GM11168 (cell line): ENCODE data around the gene IGF2BP2.
"Not testable (repeated sequence)": the region's sequence is repeated elsewhere in the genome, so short reads cannot be mapped to it uniquely, and the experiment has no call there.

Experiments
- in situ Hi-C: fragments of 300-500 bp; cut with MboI; formaldehyde crosslinking; loops from one replicate; pipeline ENCODE4 v1.12.0; 2022; ENCODE audit warnings: low sequenced_read_pairs; ENCODE audit not compliant: unreplicated experiment

IGF2BP2 gene

DNA sequence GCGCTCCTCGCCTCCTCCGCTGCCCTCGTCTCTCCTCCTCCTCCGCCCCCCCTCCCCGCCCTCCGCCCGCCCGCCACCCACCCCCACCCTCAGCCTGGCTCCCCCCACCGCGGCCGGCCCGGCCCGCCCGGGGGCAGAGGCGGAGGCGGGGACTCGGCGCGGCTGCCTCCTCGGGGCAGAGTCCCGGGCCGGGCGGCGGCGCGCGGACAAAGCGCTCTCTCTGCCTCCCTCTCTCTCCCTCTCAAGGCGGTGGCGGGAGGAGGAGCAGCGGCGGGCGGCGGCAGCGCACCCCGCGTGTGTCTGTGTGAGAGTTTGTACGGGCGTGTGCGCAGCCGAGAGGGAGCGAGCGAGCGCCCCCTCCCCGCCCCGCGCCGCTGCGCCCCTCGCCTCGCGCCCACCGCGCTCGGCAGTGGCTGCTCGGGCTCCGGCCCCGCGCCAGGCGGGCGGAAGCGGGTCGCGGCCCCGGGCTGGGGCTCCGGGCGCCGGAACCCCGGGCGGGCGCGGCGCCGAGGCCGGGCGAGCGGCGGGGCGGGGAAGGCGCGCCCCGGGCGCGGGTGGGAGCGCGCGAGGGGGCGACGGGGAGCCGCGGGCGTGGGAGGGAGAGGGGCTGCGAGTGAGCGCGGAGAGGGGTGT is at the start of gene IGF2BP2:
Gene IGF2BP2, minus strand, starts transcription at position 37 of the 633 bp plus-strand sequence. CDS start 82 bp downstream, outside the sequence.
- in situ Hi-C loops = no loop called here

DNA sequence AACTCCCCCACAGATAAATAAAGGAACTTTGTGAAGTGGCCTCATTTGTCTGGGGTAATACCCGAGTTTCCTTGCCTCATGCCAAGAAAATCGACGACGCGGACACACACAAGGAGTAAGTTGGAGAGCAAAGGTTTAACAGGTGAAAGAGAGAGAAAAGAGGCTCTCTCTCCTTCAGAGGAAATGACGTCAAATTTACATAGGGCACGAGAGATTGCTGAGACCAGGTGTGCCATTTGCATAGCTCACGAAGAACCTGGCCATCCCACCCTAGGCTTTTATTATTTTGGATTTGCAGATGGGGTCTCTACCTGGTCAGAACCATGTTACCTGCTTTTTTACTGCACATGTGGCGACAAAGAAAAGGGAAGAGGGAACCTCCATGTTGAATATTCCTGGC is 49.3 kb upstream of the IGF2BP2 start:
- in situ Hi-C loops = no loop called here

DNA sequence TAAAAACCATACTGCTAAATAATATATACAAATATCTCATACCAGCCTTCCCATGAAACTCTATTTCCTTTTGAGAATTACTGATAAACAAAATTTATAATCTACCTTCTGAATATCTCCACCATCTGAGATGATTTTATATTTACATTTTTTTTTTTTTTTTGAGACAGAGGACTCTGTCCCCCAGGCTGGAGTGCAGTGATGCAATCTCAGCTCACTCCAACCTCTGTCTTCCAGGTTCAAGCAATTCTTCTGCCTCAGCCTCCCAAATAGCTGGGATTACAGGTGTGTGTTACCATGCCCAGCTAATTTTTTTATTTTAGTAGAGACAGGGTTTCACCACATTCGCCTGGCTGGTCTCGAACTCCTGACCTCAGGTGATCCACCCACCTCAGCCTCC is 42.8 kb upstream of the IGF2BP2 start:
- in situ Hi-C loops = no loop called here

DNA sequence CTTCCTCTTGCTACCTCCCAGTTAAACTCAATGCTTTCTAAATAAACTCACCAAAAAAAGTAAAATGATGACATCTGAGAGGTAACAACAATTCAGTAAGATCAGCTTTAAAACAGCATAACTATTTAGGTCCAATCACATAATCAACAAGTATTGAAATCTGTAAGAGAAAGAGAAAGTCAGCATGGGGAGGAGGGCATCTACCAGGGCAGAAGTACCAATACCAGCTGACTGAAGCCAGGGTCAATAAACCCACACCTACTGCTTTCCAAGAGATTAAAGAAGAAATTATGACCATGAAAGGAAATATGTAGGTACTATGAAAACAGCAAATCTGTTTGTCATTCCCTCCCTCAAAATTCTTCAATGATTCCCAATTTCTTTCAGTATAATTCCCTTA is 42.2 kb upstream of the IGF2BP2 start:
- in situ Hi-C loops = no loop called here

DNA sequence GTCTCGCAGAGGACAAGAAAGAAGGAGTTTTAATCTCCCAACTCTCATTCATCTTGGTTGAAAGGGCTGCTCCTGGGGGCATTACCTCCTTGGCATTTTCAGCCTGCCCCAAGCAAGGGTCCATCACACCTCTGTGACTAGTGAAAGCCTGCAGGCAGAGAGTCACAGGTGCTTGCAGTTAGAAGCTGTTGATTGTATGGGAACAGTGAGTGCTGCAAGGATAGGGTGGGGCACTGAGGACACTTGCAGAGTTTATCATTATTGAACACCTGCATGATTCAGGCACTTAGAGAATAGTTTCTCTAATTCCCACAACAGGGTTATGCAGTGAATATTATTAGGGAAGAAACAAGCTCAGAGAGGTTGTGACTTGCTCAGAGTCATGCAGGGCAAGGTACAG is 41.7 kb upstream of the IGF2BP2 start:
- in situ Hi-C loops = no loop called here

DNA sequence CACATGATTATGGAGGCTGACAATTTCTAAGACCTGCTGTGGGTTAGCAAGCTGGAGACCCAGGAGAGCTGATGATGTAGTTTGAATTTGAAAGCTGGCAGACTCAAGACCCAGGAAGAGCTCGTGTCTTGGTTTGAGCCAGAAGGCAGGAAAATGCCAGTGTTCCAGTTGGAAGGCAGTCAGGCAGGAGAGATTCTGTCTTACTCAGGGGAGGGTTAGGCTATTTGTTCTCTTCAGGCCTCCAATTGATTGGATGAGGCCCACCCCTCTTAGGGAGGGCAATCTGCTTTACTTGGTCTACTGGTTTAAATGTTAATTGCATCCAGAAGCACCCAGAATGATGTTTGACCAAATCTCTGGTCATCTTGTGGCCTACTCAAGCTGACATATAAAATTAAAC is 40.4 kb upstream of the IGF2BP2 start:
- in situ Hi-C loops = no loop called here

DNA sequence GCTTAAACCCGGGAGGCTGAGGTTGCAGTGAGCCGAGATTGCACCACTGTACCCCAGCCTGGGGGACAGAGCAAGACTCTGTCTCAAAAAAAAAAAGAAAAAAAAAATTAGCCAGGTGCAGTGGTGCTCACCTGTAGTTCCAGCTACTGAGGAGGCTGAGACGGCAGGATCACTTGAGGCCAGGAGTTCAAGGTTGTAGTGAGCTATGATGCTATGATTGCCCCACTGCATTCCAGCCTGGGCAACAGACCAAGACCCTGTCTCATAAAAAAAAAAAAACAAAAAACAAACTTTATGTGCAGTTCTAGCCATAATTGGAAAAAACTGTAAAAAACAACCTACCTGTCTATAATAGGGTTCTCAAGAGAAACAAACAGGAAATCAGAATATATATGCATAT is 39.9 kb upstream of the IGF2BP2 start:
- in situ Hi-C loops = no loop called here

DNA sequence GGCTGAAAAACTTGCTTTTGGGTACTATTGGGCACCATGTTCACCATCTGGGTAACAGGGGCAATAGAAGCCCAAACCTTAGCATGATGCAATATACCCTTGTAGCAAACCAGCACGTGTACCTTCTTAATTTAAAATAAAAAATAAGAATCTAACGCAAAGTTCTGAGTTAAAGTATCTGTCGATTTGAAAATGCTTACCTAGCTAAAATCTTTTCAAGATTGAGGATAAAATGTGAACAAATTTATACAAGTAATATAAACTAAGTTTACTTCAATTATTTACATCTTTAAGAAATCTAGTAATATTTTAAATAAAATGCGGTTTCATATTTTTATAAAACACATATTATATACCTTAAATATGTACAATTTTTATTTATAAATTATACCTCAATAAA is 38.1 kb upstream of the IGF2BP2 start:
- in situ Hi-C loops = no loop called here

DNA sequence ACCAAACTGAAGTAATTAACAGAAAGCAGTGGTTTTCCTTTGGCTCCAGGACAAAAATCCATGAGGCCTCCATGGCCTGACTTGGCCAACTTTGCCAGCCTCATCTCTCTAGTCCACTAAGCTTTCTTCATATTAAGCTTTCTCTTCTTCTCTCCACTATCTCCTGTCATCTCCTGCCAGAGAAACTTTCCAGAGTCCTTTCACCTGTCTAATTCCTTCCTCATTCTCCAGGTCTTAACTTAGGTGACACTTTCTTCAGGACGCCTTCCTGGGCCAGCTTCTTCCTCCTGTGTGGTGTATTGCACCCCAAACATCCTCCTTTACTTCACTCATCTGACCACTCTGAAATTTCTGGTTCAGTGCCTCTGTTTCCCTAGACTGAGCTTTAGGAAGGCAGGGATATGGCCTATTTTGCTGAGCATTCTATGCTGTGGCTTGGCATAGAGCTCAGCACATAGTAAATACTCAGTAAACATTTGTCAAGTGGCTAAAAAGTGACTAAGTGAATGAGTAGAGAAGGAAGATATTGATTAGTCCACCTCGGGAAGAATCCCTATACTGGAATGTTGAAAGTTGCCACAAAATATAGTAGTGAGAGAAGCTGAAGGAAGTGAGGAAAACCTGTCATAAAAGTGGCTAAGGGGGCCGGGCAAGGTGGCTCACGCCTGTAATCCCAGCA is 34.6 kb upstream of the IGF2BP2 start:
- in situ Hi-C loops = no loop called here

DNA sequence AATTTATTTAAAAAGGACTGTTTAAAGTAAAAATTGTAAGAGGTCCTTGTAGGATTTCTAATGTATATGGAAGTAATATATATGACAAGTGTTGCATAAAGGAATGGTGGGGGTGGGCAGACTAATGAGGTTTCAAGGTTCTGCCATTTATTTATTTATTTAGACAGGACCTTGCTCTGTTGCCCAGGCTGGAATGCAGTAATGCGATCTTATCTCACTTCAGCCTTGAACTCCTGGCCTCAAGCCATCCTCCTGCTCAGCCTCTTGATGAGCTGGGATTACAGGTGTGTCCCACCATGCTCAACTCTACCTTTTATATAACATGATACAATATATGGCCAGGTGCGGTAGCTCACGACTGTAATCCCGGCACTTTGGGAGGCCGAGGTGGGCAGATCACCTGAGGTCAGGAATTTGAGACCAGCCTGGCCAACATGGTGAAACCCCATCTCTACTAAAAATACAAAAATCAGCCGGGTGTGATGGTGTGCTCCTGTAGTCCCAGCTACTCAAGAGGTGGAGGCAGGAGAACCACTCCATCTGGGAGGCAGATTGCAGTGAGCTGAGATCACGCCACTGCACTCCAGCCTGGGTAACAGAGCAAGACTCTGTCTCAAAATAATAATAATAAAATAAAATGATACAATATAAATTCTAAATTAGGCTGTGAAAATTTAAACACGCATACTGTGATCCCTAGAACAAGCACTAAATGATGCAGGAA is 33.8 kb upstream of the IGF2BP2 start:
- in situ Hi-C loops = no loop called here

DNA sequence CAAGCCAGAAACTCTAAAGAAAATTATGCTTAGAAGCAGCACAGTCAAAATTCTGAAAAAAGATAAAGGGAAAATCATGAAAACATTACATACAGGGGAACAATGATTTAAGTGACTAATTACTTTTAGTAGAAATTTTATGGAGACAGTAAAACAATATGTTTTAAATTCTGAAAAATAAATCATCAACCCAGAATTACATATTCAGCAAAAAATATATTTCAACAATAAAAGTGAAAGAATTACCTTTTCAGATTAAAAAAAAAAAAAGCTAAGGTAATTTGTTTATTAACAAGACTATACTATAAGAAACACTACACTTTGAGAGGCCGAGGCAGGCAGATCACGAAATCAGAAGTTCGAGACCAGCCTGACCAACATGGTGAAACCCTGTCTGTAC is 32.4 kb upstream of the IGF2BP2 start:
- in situ Hi-C loops = no loop called here

DNA sequence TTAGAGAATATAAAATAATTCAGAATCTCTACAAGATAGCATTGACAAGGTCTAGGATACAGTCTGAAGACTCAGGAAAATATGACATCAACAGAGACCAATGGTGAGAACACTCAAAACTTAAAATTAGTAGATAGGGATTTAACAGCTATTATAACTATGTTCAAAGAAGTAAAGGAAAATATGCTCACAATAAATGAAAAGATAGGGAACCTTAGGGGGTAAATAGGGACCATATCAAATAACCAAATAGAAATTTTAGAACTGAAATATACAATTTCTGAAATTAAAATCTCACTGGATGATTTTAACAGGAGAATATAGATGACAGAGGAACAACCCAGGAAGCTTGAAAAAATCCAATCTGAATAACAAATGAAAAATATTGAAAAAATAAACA is 31.8 kb upstream of the IGF2BP2 start:
- in situ Hi-C loops = no loop called here

DNA sequence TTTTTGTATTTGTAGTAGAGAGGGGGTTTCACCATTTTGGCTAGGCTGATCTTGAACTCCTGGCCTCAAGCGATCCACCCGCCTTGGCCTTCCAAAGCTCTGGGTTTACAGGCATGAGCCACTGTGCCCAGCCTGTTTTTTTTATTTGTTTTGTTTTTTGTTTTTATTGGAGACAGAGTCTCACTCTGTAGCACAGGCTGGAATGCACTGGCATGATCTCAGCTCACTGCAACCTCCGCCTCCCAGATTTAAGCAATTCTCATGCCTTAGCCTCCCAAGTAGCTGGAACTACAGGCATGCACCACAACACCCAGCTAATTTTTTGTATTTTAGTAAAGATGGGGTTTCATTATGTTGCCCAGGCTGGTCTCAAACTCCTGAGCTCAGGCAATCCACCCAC is 28.9 kb upstream of the IGF2BP2 start:
- in situ Hi-C loops = not testable (repeated sequence)

DNA sequence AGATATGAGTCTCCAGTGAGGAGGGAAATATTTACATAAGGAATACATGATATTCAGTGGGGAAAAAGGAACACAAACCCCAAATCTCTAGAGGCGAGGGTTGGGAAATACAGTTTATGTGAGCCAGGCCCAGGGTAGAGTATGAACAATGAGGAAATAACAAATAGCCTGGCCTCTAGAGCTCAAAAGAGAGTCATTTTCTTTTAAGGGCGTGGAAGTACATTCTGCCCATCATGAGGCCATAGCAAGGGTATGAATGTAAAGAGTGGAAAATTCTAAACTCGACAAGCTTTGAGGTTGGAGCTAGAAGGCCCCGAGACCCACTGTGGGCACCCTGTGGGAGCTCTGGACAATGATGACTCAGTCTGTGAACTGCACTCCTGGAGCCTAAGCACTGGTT is 27.8 kb upstream of the IGF2BP2 start:
- in situ Hi-C loops = no loop called here

DNA sequence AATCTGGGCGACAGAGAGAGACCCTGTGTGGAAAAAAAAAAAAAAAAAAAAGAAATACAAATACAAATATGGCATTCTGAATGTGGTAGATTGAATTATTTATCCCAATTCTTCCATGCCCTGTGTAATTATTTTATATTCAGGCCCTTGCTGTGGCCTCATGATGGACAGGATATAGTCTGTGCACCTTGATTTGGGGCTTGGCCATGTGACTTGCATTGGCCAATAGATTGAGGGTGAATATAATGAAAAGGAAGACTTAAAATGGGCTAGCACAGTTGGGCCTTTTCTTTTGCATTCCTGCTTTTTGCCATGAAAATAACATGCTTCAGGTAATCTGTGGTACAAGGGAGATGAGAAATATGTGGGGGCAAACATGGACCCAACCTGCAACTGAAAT is 27.1 kb upstream of the IGF2BP2 start:
- in situ Hi-C loops = no loop called here

DNA sequence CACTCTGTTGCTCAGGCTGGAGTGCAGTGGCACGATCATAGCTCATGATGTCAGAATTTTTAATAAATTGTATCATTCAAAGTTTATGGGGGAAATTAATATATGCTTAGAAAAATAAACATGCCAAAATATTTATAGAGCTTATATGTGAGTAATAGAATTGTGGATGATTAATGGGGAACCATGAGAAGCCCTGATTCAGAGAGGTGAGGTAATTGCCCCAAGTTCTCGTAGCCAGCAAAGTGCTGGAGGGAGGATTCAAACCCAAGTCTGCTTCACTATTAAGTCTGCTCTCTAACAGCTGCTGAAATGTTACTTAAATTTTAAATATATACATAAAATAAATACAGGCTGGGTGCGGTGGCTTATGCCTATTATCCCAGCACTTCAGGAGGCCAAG is 26.2 kb upstream of the IGF2BP2 start:
- in situ Hi-C loops = no loop called here

DNA sequence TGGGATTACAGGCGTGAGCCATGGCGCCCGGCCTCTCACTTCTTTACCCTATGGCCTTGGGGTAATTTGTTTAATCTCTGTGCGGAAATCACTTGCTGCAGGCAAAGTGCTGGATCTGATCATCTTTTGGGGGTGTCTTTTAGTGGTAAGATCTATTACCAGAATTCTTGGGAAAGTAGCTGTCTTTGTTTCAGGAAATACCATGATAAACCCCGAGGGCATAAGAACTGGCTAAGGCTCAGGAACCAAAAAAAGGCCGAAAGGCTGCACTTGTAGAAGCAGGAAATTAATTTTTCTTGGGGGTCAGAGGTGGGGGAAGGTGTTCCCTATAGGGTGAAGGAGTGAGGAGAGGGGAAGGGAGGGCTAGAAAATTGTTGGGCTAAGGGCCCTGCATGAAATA is 22.7 kb upstream of the IGF2BP2 start:
- in situ Hi-C loops = no loop called here

DNA sequence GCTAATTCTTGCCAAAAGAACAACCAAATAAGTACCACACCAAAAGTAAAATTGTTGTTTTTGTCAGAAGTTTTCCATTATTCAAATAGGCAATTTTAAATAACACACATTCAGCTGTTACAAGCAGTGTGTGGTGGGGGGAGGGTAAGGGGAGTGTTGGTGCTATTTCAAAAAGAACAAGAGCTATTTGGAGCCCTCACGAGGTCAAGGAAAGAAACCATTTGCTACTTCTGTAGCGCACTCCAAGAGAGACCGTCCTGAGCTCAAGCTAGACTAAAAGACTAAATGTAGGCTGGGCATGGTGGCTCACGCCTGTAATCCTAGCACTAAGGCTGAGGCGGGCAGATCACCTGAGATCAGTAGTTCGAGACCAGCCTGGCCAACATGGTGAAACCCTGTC is 21.2 kb upstream of the IGF2BP2 start:
- in situ Hi-C loops = no loop called here

DNA sequence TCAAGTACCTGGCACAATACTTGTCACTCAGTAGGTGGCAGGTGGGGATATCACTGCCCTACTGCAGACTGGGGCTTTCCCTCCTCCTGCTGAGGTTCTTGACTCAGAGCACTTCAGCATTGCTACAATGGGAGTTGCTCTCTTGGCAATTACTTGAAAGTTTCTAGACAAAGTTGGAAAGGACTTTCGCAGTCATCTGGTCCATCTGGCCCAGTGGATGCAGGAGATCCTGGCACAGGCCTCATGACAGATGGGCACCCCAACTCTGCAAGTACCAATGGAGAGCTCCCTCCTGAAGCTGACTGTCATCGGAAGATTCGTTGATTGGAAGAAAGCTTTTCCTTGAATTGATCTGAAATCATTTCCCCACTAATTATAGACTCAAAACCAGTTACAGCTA is 19.2 kb upstream of the IGF2BP2 start:
- in situ Hi-C loops = no loop called here

DNA sequence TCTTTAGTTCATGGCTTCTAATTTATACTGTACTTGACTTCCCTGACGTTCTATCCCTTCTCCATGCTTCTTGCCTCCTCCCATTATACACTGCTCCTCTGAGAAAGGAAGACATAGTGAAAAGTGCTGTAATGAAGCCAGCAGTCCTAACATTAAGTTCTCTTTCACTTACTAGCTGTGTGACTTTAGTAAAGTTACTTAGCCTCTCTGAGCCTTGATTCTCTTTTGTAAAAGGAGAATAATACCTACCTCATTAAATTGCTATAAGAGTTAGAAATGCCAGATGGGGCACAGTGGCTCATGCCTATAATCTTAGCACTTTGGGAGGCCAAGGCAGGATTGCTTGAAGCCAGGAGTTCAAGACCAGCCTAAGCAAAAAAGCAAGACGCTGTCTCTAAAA is 18.8 kb upstream of the IGF2BP2 start:
- in situ Hi-C loops = no loop called here

DNA sequence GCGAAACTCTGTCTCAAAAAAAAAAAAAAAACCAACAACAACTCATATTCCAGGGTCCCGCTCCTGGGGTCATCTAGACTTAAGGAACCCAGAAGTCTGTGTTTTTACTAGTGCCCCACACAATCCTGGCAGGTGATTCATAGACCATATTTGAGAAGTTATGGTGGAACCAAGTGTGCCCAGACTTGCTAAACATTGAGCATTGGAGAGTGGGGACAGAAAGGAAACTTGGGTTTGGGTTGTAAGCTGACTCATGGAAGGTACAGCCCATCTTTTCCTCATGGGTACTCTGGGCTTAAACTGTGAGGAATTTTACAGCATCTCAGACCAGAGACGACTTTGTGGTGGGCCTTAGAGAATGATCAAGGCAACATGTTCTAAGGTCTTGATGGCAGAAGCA is 18.3 kb upstream of the IGF2BP2 start:
- in situ Hi-C loops = no loop called here

DNA sequence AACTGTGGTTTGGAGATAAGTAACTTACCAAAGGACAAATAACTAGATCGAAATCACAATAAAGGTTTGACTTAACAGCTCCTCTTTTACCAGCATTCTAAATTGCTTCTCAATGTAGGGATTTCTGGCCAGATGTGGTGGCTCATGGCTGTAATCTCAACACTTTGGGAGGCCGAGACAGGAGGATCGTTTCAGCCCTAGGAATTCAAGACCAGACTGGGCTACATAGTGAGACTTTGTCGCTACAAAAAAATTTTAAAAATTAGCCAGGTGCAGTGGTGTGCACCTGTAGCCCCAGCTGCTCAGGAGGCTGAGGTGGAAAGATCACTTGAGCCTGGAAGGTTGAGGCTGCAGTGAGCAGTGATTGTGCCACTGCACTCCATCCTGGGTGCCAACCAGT is 17.4 kb upstream of the IGF2BP2 start:
- in situ Hi-C loops = no loop called here
